GM18508 (cell line): ENCODE data around the gene SCYGR7.
"Not testable (repeated sequence)": the region's sequence is repeated elsewhere in the genome, so short reads cannot be mapped to it uniquely, and the experiment has no call there.

Source experiments
- ATAC-seq: cut with Tn5 transposase; IDR thresholded peaks from one replicate; pipeline ENCODE4 v1.9.1; 2021; ENCODE audit warnings: moderate number of reproducible peaks; ENCODE audit not compliant: insufficient read depth, unreplicated experiment

The SCYGR7 gene

GRCh38 chr2:227748079-227748478 is 19.9 kb downstream of the SCYGR7 start:
- ATAC-seq, result no peak

- not testable (repeated sequence) for ATAC-seq
These were observed 28.1 kb downstream of the SCYGR7 start for GRCh38 chr2:227756261-227756660.

GRCh38 chr2:227759411-227760118 is 31.4 kb downstream of the SCYGR7 start:
- no peak for ATAC-seq

DNA sequence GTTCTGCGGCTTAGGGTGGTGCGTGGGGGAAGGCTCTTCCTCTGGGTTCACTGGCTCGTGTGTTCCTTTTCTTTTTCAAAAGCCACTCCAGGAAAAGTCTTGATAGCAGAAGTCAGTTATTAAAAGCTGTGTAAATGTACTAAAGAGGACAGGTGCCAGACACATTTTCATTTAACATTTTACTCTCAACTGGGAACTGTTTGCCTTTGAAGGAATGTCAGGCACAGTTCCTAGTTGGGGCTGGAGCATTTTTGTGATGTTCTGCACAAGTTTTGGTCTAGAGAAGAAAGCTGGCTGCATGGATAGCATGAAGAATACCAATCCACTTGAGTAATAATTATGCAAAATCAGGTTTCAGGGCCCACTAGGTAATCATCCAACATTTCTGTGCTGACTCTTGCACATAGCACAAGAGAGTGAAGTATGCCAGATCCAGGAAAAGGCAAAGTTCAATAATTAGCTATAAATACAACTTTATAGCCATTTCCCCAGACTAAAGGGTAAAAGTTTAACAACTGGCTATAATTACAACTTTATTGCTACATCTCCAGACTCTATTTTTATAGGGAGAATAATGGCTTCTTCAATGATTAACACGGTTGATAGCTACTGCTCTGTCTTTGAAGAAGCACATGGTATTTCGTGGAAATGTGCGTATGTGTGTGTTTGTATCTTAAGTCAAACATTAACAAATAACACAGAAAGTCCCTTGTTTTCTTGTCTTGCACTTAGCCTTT is 33.8 kb downstream of the SCYGR7 start:
- ATAC-seq, result no peak

- ATAC-seq, result no peak
These were observed 37.7 kb downstream of the SCYGR7 start for GRCh38 chr2:227765788-227766372.

GRCh38 chr2:227766373-227766883 is 38.3 kb downstream of the SCYGR7 start:
- ATAC-seq, result peak; percentile 86

GRCh38 chr2:227767830-227768229 is 39.7 kb downstream of the SCYGR7 start:
- no peak for ATAC-seq

- ATAC-seq, result no peak
These were observed 44.1 kb downstream of the SCYGR7 start for GRCh38 chr2:227772197-227772661.

GRCh38 chr2:227772932-227773331 is 44.8 kb downstream of the SCYGR7 start:
- ATAC-seq, result no peak

GRCh38 chr2:227774011-227774624 is 46.0 kb downstream of the SCYGR7 start:
- no peak for ATAC-seq

DNA sequence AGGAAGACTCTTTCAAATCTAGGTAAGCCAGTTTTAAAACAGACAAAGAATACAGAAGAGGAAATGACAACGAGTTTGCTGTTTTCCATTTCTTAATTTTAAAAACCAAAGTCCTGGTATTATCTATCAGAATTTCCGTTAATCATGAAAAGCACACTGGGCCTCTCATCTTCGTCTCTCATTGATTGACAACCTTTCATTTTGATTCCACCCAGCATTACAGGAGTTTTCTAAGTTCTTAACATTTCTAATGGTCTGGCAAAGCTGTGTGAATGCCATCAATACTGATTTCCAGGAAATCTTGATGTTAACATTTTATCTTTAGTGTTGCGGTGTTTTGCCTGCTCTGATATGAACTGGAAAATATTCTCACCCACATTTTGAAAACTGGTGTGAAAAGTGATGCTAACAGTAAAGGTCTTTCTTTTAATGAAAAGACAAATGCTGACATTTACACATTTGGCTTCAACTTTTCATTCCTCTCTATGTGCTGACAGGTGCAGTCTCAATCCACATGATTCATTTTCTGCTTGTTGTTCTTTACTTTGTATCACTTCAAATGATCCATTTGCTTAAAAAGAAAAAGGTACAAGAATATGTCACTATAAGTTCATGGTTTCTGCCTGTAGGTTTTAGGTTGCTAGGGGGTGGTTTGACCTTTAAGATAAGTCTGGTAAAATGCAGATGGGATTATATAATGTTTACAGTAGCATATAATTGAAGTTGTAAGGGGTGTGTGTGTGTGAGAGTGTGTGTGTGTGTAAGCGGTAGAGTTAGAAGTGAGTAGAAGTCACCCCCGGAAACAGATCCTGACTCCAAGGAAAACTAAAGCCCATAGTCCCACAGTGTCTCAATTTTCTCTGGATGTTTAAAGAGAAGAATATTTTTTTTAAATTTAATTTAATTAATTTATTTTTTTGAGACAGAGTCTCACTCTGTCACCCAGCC is 47.0 kb downstream of the SCYGR7 start:
- no peak for ATAC-seq
